Measurements from ENCODE around the gene GABBR1.
A peak's percentile ranks its signal among the peaks of the same experiment; 100 is the strongest.

The GABBR1 gene

GRCh38 chr6:29561606-29562181, 71.3 kb downstream of the GABBR1 start:
- no peak overlapping the region for H3K27ac Mint-ChIP-seq
- peaks cover 0 to 4% of the 10 kb centered on the region in 2 donors for H3K4me1 Mint-ChIP-seq (ENCODE audit: low read depth in 2 of 2)
- ATAC-seq (replicated peaks) (no peak), DNase-seq (no peak)
- H3K36me3 Mint-ChIP-seq (ENCODE audit: insufficient read depth), result no peaks in the 10 kb centered on the region
- peaks cover 75 to 76% of the 10 kb centered on the region in 2 donors for H3K27me3 Mint-ChIP-seq
- no peaks in the 10 kb centered on the region for H3K9me3 Mint-ChIP-seq
- H3K4me3 Mint-ChIP-seq, result no peak overlapping the region

DNA sequence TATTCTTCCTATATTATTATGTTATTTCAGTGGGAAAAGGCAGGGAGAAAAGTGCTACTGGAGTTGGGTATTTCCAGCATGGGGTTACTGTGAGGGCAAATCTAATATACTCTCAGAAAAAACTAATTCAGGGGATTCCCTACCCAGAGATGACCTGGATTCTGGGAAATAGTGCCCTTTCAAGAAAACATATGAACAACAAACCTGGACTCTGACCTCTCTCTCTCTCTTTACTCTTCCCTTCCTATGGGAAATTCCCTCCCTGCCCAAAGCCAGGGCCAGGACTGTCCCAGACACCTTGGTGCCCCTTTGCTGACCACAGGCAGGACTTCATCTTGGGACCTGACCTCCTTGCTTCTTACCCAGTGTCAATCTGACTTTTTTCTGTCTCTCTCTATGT, 71.9 kb downstream of the GABBR1 start:
- Mint-ChIP-seq H3K9me3 (no peaks in the 10 kb centered on the region), H3K4me1 (ENCODE audit: low read depth in 2 of 2) (peaks cover 0 to 4% of the 10 kb centered on the region in 2 donors), H3K4me3 (no peak overlapping the region), H3K36me3 (ENCODE audit: insufficient read depth) (no peaks in the 10 kb centered on the region), H3K27me3 (peaks cover 76 to 79% of the 10 kb centered on the region in 2 donors), H3K27ac (no peak overlapping the region)
- no peak for ATAC-seq (replicated peaks)
- DNase-seq, result no peak

- H3K4me1 Mint-ChIP-seq (ENCODE audit: low read depth in 2 of 2), result peaks cover 0 to 4% of the 10 kb centered on the region in 2 donors
- H3K36me3 Mint-ChIP-seq (ENCODE audit: insufficient read depth), result no peaks in the 10 kb centered on the region
- no peaks in the 10 kb centered on the region for H3K9me3 Mint-ChIP-seq
- no peak within 1 kb of the TSS for H3K27ac Mint-ChIP-seq
- no peak within 1 kb of the TSS for H3K4me3 Mint-ChIP-seq
- ATAC-seq (replicated peaks), result no peak
- DNase-seq, result no peak
- H3K27me3 Mint-ChIP-seq, result peaks cover 78 to 82% of the 10 kb centered on the region in 2 donors
These were observed 73.3 kb downstream of the GABBR1 start, which contains the start of gene UBD for GRCh38 chr6:29559524-29560287. UBD (minus strand) TSS chr6:29559732; CDS start chr6:29559701, 31 bp downstream.

GRCh38 chr6:29558439-29559079, 74.4 kb downstream of the GABBR1 start:
- Mint-ChIP-seq H3K36me3 (ENCODE audit: insufficient read depth) (no peaks in the 10 kb centered on the region), H3K27ac (no peak overlapping the region), H3K4me1 (ENCODE audit: low read depth in 2 of 2) (peaks cover 6 to 8% of the 10 kb centered on the region in 2 donors), H3K27me3 (peaks cover 87 to 93% of the 10 kb centered on the region in 2 donors), H3K4me3 (no peak overlapping the region), H3K9me3 (no peaks in the 10 kb centered on the region)
- ATAC-seq (replicated peaks) (no peak), DNase-seq (no peak)

- Mint-ChIP-seq H3K4me1 (ENCODE audit: low read depth in 2 of 2) (peaks cover 10 to 12% of the 10 kb centered on the region in 2 donors), H3K36me3 (ENCODE audit: insufficient read depth) (no peaks in the 10 kb centered on the region), H3K27me3 (peaks cover 84 to 89% of the 10 kb centered on the region in 2 donors), H3K9me3 (no peaks in the 10 kb centered on the region), H3K27ac (no peak overlapping the region), H3K4me3 (no peak overlapping the region)
- DNase-seq, result no peak
- ATAC-seq (replicated peaks), result no peak
These were observed 75.7 kb downstream of the GABBR1 start for GRCh38 chr6:29557320-29557719.

DNA sequence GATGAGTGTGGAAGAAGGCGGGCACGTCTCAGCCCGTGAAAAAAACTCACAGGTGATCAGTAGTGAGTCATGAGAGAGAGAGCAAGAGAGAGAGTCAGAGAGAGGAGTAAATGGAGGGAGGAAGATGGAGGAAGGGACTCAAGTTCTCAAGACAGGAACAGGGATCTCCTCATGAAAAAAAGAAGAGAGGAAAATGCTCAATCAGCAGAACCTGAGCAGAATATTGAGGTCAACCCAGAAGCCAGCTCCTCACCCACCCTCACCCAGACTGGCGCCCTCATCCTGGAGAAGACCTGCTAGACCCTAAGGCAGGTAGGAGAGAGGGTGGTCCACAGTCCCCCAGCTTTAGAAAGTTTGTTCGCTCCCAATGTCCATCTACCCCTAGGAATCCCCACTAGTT, 78.2 kb downstream of the GABBR1 start:
- DNase-seq (no peak), ATAC-seq (replicated peaks) (no peak)
- H3K4me3 Mint-ChIP-seq, result no peak overlapping the region
- H3K9me3 Mint-ChIP-seq, result no peaks in the 10 kb centered on the region
- no peaks in the 10 kb centered on the region for H3K36me3 Mint-ChIP-seq (ENCODE audit: insufficient read depth)
- H3K4me1 Mint-ChIP-seq (ENCODE audit: low read depth in 2 of 2), result peaks cover 10 to 12% of the 10 kb centered on the region in 2 donors
- no peak overlapping the region for H3K27ac Mint-ChIP-seq
- H3K27me3 Mint-ChIP-seq, result peaks cover 73 to 77% of the 10 kb centered on the region in 2 donors

DNA sequence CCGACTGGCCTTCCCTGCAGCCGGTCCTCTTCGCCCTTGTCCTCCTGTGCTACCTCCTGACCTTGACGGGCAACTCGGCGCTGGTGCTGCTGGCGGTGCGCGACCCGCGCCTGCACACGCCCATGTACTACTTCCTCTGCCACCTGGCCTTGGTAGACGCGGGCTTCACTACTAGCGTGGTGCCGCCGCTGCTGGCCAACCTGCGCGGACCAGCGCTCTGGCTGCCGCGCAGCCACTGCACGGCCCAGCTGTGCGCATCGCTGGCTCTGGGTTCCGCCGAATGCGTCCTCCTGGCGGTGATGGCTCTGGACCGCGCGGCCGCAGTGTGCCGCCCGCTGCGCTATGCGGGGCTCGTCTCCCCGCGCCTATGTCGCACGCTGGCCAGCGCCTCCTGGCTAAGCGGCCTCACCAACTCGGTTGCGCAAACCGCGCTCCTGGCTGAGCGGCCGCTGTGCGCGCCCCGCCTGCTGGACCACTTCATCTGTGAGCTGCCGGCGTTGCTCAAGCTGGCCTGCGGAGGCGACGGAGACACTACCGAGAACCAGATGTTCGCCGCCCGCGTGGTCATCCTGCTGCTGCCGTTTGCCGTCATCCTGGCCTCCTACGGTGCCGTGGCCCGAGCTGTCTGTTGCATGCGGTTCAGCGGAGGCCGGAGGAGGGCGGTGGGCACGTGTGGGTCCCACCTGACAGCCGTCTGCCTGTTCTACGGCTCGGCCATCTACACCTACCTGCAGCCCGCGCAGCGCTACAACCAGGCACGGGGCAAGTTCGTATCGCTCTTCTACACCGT, 79.5 kb downstream of the GABBR1 start:
- Mint-ChIP-seq H3K27me3 (peaks cover 72 to 77% of the 10 kb centered on the region in 2 donors), H3K9me3 (no peaks in the 10 kb centered on the region), H3K4me3 (peak overlapping the region; percentile 68 to 85), H3K36me3 (ENCODE audit: insufficient read depth) (no peaks in the 10 kb centered on the region), H3K27ac (no peak overlapping the region), H3K4me1 (ENCODE audit: low read depth in 2 of 2) (peaks cover 10 to 12% of the 10 kb centered on the region in 2 donors)
- ATAC-seq (replicated peaks) (peak; percentile 65), DNase-seq (no peak)

DNA sequence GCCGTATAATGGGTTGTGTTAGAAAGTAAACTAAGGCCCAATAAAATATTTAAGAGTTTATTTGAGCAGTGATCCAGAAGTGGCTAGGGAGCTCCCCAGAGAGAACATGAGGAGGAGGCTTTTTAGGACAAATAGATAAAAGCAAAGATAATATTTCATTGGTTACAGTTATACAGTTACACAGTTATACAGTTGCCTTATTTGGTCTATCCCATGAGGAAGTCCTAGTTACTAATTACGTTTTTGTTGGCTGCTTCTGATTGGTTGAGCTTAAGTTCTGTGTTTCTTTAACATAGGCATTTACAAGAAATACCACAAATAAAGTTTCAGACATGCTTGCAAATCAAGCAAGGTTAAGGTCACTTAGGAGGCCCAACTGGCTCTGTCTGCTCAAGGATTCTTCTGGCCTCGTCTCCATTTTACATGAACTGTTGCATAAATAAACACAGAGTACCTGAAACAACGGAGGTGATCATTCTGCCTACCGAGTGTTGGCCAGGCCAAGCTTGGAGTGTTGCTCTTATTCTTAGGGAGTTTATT, 80.4 kb downstream of the GABBR1 start:
- ATAC-seq (replicated peaks), result peak; percentile 81
- DNase-seq, result peak; percentile 16 to 29 (median 26)
- Mint-ChIP-seq H3K4me1 (ENCODE audit: low read depth in 2 of 2) (peaks cover 10 to 12% of the 10 kb centered on the region in 2 donors), H3K27me3 (peaks cover 70 to 77% of the 10 kb centered on the region in 2 donors), H3K27ac (no peak overlapping the region), H3K4me3 (peak overlapping the region; percentile 68 to 85), H3K36me3 (ENCODE audit: insufficient read depth) (no peaks in the 10 kb centered on the region), H3K9me3 (no peaks in the 10 kb centered on the region)

GRCh38 chr6:29547573-29547972, 85.4 kb downstream of the GABBR1 start:
- Mint-ChIP-seq H3K4me1 (ENCODE audit: low read depth in 2 of 2) (no peaks in the 10 kb centered on the region), H3K27me3 (peaks cover 56 to 68% of the 10 kb centered on the region in 2 donors), H3K4me3 (no peak overlapping the region), H3K27ac (no peak overlapping the region), H3K9me3 (no peaks in the 10 kb centered on the region), H3K36me3 (ENCODE audit: insufficient read depth) (no peaks in the 10 kb centered on the region)
- ATAC-seq (replicated peaks), result no peak
- no peak for DNase-seq

- peaks cover 0 to 2% of the 10 kb centered on the region in 2 donors for H3K4me1 Mint-ChIP-seq (ENCODE audit: low read depth in 2 of 2)
- peaks cover 25 to 38% of the 10 kb centered on the region in 2 donors for H3K27me3 Mint-ChIP-seq
- H3K4me3 Mint-ChIP-seq, result no peak overlapping the region
- H3K36me3 Mint-ChIP-seq (ENCODE audit: insufficient read depth), result no peaks in the 10 kb centered on the region
- no peak overlapping the region for H3K27ac Mint-ChIP-seq
- DNase-seq (no peak), ATAC-seq (replicated peaks) (no peak)
- no peaks in the 10 kb centered on the region for H3K9me3 Mint-ChIP-seq
These were observed 95.1 kb downstream of the GABBR1 start for GRCh38 chr6:29537714-29538403.

- ATAC-seq (replicated peaks) (no peak), DNase-seq (no peak)
- Mint-ChIP-seq H3K36me3 (ENCODE audit: insufficient read depth) (no peaks in the 10 kb centered on the region), H3K27me3 (peaks cover 0 to 34% of the 10 kb centered on the region in 2 donors), H3K4me3 (no peak overlapping the region), H3K9me3 (no peaks in the 10 kb centered on the region), H3K27ac (no peak overlapping the region), H3K4me1 (ENCODE audit: low read depth in 2 of 2) (no peaks in the 10 kb centered on the region)
These were observed 100.5 kb downstream of the GABBR1 start for GRCh38 chr6:29532320-29532951.

GRCh38 chr6:29531668-29532067, 101.3 kb downstream of the GABBR1 start:
- no peak for ATAC-seq (replicated peaks)
- Mint-ChIP-seq H3K36me3 (ENCODE audit: insufficient read depth) (no peaks in the 10 kb centered on the region), H3K4me3 (no peak overlapping the region), H3K27ac (no peak overlapping the region), H3K9me3 (no peaks in the 10 kb centered on the region), H3K4me1 (ENCODE audit: low read depth in 2 of 2) (no peaks in the 10 kb centered on the region), H3K27me3 (peaks cover 5 to 37% of the 10 kb centered on the region in 2 donors)
- DNase-seq, result no peak

Data from effector memory CD8-positive, alpha-beta T cell (primary cell).